NAMALWA (cell line): Measurements from ENCODE around the gene KAZN.

ENCODE experiments used
- DNase-seq: peaks from one replicate; pipeline ENCODE4 v3.0.0-alpha.2; 2015; ENCODE audit warnings: low spot score

The KAZN gene

DNA sequence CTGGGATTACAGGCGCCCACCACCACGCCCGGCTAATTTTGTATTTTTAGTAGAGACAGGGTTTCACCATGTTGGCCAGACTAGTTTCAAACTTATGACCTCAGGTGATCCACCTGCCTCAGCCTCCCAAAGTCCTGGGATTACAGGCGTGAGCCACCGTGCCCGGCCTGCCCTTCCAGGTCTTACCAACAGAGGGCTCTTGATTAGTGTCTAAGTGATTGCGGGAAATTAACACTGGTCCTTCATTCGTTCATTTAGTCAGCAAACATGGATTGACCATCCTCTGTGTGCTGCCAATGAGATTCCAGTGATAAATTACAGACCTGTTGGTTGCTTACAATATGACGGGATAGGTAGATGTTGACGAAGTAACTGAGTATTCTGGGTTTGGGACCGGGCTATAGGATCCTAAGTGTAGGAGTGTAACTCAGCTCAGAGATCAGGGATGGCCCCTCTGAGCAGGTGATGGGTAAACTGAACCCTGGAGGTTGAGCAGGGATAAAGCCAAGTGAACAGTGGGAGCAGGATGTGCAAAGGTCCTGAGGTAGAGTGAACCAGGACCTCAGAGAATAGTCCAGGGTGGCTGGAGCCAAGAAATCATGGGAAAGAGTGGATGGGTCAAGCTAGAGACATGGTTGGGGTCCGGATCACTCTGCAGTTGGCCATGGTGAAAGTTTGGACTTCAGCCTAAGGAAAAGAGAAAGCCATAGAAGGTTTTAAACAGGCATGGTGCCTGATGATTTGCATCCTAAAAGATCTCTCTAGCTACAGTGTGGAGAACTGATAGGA, 171.2 kb downstream of the KAZN start:
- no peak for DNase-seq

DNA sequence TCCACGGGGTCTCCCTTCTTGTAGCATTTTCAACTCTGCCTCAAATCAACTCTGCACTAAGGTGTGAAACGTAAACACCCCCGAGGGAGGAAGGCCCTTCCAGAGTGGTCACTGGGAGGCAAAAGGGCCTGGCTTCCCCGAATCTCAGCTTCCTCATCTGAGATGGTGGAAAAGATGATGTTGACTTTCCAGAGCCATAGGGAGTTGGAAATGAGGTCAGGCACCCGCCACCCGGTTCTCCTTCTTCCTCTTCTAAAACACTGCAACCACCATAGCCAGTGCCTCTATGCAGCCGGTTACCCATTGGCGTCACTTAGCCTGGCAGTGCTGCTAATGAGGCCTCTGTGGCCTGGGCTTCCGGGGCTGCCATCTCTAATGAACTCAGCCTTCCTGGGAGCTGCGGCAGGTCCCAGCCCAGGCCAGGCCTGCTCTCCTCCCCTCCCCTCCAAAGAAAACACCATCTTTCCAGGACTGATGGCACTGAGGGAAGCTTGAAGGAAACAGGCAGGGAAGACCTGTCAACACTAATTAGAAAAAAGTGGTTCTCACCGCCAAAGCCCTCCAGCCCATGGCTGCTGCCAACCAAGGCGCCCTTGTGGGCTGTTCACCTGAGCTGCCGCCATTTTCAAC, 175.0 kb downstream of the KAZN start:
- no peak for DNase-seq

- DNase-seq = no peak
Observed at GRCh38 chr1:14774225-14774624, 175.7 kb downstream of the KAZN start.

- DNase-seq = no peak
Observed at GRCh38 chr1:14774988-14775387, 176.5 kb downstream of the KAZN start.

DNA sequence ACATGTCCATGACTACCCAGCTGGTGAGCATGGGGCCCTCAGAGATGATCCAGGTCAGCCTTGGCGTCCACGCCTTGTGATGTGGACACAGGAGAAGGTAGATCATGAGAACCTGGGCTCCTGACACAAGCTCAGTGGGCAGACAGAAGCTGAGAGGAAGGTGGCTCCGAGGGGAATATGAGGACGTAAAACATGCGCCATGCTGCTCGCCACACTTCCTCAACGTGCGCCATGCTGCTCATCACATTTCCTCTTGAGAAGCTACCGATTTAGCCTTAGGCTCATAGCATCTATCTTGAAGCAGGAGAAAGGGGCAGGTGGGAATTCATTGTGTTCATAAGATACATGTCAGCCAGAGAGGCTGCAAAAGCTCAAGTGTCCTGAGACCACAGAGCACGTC, 176.9 kb downstream of the KAZN start:
- no peak for DNase-seq

DNA sequence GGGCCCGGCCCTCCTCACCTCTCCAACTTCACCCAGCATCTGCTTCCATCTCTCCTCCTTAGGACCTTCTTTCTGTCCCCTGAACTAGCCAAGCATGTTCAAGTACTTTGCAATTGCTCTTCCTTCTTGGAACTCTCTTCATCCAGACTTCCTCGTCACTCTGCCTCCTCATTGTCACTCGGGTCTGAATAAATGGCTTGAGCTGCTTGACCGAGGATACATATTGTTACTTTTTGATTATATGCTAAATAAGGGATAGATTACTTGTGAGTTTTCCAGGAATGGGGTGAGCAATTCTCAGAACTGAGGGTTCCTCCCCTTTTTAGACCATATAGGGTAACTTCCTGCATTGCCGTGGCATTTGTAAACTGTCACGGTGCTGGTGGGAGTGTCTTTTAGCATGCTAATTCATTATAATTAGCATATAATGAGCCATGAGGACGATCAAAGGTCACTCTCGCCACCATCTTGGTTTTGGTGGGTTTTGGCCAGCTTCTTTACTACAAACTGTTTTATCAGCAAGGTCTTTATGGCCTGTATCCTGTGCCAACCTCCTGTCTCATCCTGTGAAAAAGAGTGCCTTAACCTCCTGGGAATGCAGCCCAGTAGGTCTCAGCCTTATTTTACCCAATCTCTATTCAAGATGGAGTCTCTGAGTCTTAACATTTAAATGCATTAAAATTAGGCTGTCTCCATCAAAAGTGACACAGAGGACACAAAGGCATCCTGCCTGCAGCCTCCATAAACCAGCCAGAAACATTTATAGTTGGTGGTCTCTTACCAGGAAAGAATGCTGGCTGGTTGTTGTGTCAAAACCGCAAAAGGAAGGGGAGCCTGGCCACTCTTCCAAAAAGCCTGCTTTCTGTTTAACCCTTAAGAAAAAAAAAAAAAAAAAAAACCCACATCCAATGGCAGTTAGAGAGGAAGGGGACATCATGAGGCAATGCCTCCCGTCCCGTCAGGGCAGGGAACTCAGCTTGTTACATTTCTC, 179.3 kb downstream of the KAZN start:
- no peak for DNase-seq

- DNase-seq = no peak
Observed at GRCh38 chr1:14778541-14778897, 180.0 kb downstream of the KAZN start.

DNA sequence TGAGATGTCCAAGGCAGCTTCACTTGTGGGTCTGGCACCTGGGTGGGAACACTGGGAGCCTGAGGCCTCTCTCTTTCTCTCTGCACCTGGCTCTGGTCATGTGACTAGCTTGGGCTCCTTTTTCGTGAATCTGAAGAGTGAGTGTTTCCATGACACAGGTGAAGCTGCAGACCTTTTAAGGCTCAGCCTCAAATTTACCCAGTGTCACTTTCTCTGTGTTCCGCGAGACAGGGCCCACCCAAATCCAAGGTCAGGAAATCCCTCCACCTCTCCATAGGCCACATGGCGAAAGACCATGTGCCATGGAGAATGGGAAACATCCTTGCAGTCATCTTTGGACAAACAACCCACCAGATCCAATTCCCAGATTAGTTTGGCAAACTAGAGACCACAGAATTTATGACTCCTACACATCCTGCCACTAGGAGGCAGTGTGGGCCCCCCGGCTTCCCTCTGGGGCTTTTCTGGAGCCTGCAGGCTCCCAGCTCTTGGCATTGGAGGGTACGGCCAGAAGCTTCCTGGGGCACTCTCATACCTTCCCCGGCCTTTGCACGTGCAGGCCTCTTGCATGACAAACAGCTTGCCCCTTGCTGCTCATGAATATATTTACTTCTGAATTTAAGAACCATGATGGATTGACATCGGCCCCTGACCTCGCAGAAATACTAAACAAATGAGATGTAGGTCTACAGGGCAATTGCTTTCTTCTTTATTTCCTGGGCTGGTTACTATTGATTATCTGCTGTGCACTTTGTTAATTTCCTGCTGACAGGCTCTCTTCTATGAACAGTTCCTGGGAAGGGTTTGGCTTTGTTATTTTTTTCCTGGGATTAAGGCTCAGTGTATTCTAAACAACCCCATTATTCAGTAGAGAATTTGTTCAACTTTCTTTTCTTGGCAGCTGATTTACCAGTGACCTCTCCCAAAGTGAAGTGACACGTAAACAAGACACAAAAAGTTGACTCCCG, 180.7 kb downstream of the KAZN start:
- peak; percentile 61 for DNase-seq

GRCh38 chr1:14780271-14780670, 181.8 kb downstream of the KAZN start:
- no peak for DNase-seq

DNA sequence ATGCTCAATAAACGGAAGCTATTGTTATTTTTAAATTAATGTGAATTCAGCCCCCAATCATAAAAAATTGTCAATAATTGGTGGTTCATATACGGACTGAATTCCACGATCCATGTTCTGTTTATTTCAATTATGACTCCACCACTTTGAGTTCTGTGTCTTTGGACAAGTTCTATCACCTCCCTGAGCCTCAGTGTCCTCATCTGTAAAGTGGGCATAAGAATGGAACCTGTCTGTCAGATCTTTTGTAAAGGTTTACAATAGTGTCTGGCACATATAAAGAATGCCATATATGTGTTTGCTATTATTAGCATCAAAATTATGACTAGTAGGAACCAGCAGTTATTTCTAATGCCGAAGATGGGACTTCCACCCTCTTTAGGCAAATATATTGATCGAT, 183.3 kb downstream of the KAZN start:
- no peak for DNase-seq

DNA sequence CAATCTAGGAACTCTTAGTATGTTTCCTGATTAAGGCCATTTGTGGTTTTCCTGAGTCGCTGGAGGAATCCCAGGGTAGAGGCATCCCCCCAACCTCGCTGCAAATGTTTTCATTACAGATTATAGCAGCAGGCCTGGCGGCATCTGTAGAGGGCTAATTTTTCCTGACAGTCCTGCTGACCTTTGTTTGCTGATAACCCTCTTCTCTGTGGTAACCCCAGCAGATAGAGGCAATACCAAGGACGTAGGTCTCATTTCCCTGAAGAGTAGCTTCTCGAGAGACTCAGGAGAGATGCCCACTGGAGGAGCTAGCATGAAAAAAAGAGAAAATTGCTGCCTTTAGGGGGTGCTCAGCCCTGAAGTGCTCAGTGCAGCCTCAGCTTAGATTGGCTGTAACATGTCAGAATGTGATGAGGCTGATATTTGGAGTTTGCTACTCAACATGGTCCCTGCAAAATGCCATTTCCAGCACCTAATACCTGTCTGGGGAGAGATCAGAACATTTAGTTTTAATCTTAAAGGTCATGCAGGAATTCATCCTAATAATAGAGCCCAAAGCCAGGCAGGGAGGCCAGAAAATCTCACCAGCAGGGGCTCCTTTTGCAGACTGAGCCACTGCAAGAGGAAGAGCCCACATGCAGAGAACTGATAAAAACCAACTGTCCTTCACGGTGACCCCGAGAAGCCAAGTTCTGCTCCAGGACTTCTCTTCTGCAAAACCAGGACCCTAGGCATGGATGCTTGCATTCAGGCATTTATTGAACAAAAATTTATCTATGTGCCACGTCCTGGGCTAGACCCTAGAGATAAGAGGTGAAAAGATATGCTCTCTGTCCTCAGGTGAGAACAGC, 184.5 kb downstream of the KAZN start:
- no peak for DNase-seq

GRCh38 chr1:14783592-14783886, 185.1 kb downstream of the KAZN start:
- no peak for DNase-seq

DNA sequence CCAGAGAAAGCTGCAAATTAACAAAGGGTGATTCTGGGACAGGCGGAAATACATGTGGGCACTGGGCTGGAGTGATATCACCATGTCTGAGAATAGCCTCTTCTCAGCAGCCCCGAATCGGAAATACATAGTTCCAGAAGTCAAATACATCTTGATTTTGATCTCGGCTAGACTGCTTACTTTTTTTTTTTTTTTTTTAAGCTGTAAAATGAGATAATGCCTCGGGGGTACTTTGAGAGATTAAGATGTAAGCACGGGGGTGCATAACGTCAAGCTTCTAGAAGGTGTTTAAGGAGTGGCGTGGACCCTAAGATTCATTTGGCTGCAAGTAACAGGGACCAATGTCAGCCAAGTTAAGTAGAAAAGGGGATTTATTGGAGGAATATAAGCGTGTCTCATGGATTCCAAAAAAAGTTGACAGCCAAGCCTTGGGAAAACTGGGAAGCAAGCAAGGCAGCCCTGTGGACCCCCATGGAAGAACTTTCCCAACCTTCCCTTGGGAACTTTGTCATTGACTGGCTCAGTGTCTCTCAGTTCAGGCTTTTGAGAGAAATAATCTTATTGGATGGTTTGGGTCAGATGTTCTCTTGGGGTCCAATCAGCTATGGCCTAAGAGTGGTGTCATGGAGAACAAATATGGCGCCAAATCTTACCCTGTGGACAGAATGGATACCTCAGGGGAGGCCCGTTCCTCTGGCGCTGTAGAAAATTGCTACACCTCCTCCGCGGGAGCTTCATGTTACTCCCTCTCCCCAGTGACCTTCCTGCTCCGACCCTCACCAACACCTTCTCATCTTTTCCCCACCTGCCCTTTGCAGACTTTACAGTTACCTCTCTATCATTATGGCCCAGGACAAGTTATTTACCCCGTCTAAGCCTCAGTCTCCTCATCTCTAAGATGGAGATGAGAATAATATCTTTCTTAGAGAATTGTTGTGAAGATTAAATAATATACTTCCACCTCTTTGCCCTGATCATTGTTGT, 186.6 kb downstream of the KAZN start:
- DNase-seq = no peak

DNA sequence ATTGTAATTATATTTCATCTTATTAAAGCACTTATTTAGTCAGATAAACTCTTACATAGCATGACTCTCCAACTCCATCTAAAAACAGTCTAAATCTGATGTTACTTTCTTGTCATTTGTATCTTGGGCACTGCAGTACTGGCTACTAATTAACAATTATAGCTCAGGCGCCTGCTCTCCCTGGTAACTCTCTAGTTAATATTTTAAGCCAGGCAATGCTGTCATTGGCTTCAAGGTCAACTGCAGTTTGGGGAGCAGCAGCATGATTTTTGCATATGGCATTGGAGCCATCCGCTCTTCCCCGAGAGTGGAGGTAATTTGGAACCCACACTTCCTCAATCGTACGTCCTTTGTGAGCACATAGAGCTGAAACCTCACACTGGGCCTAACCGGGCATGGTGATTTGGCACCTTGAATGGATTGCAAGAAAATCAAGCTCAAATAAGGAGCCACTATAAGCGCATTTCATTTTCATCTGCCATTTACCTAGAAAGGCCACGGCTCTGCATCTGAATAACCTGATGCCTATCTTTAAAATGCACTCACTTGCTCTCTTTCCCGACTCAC, 187.7 kb downstream of the KAZN start:
- no peak for DNase-seq

DNA sequence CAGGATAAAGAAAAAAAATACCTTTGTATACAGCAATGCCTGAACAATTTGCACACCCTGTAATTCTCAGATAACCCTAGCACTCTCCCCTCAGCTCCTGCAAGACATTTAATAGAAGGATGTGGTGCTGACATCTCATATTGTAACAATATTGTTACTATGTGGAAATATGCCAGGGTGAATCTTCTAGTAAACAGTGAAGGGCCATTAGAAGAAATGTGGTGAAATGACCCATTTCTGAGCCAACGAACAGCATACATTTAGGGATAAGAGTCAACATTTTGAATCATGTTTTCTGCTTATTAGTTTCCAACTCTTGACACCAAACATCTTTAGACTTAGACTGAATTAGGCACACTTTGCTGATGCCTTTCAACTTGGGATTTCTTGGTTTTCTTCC, 188.2 kb downstream of the KAZN start:
- DNase-seq = no peak

GRCh38 chr1:14787604-14788003, 189.1 kb downstream of the KAZN start:
- no peak for DNase-seq

DNA sequence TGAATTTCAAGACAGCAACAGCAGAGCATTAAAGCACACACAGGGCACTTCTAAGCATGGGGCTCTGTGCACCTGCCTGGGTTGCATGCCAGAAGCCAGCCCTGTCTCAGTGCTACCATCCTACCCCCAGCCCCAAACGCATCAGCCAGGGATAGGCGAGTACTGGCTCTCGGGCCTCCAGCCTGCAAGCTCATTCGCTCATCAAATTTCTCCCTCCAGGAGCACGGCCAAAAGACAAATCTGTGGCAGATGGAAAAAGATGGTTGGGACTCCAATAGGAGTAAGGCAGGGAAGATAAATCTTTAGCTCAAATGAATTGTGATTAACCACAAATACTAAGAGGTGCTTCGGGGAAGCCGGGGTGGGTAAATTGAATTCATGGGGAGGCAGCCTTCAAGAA, 189.6 kb downstream of the KAZN start:
- DNase-seq = no peak

DNA sequence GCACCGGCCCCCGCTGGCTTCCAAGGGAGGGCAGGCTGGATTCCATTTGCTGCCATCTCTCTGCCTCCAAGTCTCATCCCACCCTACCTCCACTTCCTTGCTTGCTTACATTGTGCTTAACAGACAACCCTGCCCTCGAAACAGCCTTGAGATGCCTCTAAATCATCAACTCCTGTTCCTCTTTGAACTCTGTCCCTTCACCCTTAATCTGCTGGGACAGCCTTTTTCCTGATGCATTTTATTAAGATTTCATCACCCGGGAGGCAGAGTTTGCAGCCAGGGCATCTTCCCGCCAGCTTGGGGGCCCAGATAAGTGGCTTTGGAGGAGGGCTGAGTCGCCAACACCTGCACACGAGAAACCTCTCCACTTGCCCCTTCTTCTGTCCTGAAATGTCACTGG, 192.5 kb downstream of the KAZN start:
- no peak for DNase-seq

- DNase-seq = no peak
Observed at GRCh38 chr1:14791654-14792053, 193.2 kb downstream of the KAZN start.
